OCI-LY3 (cell line): ENCODE results near the gene B4GALNT3.

Experiments
- CTCF ChIP-seq: fragments of 200-600, 300-600 bp; sonication (generic); IDR thresholded peaks from 2 replicates; pipeline ENCODE4 v1.5.1; 2014; ENCODE audit warnings: antibody characterized with exemption, low read length, low read depth
- EZH2phosphoT487 ChIP-seq: fragments of 200-600 bp; shearing (Covaris generic); IDR thresholded peaks from 2 replicates; pipeline ENCODE4 v1.6.1; 2018; ENCODE audit warnings: antibody characterized with exemption, mixed run types, low read depth

- no peak for TF ChIP-seq CTCF
- no peak for TF ChIP-seq EZH2phosphoT487
Measured at GRCh38 chr12:559208-559905, 99.6 kb downstream of the B4GALNT3 start.
